WERI-Rb-1 (cell line): ENCODE results near the gene OBP2A.
"Not testable (repeated sequence)": the region's sequence is repeated elsewhere in the genome, so short reads cannot be mapped to it uniquely, and the experiment has no call there.

Experiments
- DNase-seq: peaks from one replicate; pipeline ENCODE4 v3.0.0-alpha.2; 2020
- H3K27ac ChIP-seq: fragments of 250-450 bp; sonication (Bioruptor Pico); 2 replicates; pipeline ENCODE4 v1.5.1; 2020; ENCODE audit warnings: mild to moderate bottlenecking, moderate library complexity
- H3K27me3 ChIP-seq: fragments of 250-450 bp; sonication (Bioruptor Pico); 2 replicates; pipeline ENCODE4 v1.5.1; 2021; ENCODE audit warnings: mild to moderate bottlenecking, low read depth, moderate library complexity; ENCODE audit not compliant: insufficient read depth, severe bottlenecking
- H3K36me3 ChIP-seq: fragments of 250-450 bp; sonication (Bioruptor Pico); 2 replicates; pipeline ENCODE4 v1.5.1; 2020; ENCODE audit warnings: mild to moderate bottlenecking, moderate library complexity
- H3K4me3 ChIP-seq: 2 replicates; pipeline ENCODE4 v1.5.1; 2011; ENCODE audit warnings: low read depth, mild to moderate bottlenecking, control low read depth, low read length
- H3K9me3 ChIP-seq: fragments of 250-450 bp; sonication (Bioruptor Pico); 2 replicates; pipeline ENCODE4 v1.5.1; 2021; ENCODE audit warnings: mild to moderate bottlenecking, moderate library complexity; ENCODE audit not compliant: severe bottlenecking
- TF ChIP-seq, protein P1 (sequence below): IDR thresholded peaks from 2 replicates; pipeline ENCODE4 v1.5.1; 2011; ENCODE audit warnings: low read depth, mild to moderate bottlenecking, control low read depth, inconsistent platforms, low read length

OBP2A gene

DNA sequence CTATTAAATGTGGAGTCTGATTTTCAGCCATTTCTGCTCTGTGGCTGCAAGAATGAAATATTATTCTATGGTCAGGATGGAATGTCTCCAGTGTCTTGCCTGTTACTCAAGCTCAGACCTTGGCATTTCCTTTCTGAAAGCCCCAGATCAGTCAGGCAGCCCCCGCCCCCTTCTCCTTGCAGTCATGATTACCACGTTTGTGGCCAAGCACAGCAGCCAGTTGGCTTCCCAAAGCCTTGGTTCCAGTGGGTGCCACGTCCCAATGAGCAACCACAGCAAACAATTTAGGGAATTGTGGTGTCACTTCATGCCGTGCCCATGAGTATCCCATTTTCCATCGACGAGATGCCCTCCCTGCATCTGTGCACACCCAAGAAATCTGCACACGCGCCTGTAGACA is 9.7 kb upstream of the OBP2A start:
- no peak for DNase-seq
- Histone ChIP-seq H3K27ac (no peak overlapping the region), H3K4me3 (no peak overlapping the region), H3K27me3 (no peaks in the 10 kb centered on the region), H3K36me3 (no peaks in the 10 kb centered on the region), H3K9me3 (no peaks in the 10 kb centered on the region)
- TF ChIP-seq, protein P1, sequence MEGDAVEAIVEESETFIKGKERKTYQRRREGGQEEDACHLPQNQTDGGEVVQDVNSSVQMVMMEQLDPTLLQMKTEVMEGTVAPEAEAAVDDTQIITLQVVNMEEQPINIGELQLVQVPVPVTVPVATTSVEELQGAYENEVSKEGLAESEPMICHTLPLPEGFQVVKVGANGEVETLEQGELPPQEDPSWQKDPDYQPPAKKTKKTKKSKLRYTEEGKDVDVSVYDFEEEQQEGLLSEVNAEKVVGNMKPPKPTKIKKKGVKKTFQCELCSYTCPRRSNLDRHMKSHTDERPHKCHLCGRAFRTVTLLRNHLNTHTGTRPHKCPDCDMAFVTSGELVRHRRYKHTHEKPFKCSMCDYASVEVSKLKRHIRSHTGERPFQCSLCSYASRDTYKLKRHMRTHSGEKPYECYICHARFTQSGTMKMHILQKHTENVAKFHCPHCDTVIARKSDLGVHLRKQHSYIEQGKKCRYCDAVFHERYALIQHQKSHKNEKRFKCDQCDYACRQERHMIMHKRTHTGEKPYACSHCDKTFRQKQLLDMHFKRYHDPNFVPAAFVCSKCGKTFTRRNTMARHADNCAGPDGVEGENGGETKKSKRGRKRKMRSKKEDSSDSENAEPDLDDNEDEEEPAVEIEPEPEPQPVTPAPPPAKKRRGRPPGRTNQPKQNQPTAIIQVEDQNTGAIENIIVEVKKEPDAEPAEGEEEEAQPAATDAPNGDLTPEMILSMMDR = no peak

DNA sequence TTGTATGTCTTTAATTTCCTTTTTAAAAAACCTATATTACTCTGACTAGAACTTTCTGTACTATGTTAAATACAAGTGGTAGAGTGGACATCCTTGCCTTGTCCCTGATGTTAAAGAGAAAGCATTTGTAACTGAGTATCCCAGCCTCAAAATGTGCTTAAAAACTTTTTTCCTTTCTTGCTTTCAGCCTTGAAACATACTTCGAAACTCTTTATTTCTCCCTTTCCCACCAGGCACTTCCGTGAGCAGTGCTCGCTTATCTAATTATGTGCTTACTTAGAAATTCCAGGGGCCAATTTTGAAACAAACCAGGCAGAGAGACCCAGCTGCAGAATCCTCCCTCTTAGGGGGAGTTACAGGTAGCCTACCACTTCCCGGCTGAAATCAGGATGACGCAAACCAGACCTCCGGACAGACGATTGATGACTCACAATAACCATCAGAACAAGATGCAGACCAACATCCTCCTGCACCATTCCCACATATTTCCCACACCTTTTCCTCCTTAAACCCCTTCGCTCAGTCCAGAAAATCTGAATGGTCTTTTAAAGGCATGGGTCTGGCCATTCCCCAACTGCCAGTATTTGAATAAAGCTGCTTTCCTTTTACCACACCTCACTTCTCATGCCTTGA is 2.5 kb upstream of the OBP2A start:
- DNase-seq, H3K4me3 ChIP-seq, H3K27me3 ChIP-seq, H3K36me3 ChIP-seq, H3K27ac ChIP-seq, H3K9me3 ChIP-seq: not testable (repeated sequence)

DNA sequence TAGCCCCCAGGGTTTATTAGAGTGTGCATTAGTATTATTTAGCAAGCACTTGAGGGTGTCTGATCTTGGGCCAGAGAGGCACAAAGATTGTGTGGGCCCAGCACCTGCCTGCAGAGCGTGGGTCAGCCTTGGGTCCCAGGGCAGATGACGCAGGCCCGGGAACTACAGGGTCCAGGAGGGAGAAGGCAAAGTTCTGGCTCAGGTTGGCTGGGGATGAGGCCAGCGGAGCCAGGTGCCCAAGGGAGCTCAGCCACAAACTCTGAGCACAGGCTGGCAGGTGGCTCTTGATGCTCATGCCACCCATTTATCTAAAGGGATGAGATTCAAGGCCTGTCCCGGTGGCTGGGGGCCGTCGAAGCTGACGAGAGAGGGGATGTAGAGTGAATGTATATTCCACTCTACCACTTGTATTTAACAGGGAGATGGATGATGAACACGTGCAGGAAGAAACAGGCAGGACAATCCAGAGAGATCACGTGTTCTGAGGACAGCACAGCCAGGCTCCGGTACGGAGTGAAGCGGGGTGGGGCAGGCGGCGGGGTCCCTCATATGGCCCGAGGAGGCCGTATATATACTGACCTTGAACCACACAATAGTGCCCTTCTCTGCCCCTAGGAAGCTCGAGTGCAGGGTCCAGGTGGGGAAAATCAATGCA is 818 bp upstream of the OBP2A start:
- TF ChIP-seq, protein P1 = no peak
- Histone ChIP-seq H3K27ac (no peak overlapping the region), H3K9me3 (no peaks in the 10 kb centered on the region), H3K4me3 (no peak overlapping the region), H3K36me3 (no peaks in the 10 kb centered on the region), H3K27me3 (no peaks in the 10 kb centered on the region)
- DNase-seq = no peak

DNA sequence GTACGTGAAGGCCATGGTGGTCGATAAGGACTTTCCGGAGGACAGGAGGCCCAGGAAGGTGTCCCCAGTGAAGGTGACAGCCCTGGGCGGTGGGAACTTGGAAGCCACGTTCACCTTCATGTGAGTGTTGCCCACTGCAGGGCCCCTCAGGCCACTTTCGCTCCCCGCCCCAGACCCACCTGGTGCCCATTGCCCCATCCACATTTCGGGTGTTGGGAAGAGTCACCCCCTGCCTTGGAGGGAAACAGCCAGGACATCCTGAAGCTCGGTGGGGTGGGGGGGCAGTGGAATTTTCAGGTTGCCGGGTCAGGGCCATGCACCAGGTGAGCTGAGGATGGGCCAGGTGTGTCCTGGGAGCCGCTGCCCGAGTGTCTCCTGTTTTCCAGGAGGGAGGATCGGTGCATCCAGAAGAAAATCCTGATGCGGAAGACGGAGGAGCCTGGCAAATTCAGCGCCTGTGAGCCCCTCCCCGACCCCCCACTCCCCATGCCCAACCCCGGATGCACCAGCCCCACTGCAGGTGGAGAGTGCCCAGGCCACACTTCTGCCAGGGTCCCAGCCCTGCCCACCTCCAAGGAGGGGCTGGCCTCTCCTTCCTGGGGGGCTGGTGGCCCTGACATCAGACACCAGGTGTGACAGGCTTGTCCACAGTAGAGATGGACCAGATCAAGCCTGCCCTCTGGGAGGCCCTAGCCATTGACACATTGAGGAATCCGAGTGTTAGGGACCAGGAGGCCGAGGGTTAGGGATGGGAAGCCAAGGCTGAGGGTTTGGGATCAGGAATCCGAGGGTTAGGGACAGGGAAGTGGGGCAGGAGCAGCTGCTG is 1.1 kb downstream of the OBP2A start:
- H3K9me3 ChIP-seq, DNase-seq, H3K36me3 ChIP-seq, H3K4me3 ChIP-seq, H3K27me3 ChIP-seq, H3K27ac ChIP-seq: not testable (repeated sequence)

DNA sequence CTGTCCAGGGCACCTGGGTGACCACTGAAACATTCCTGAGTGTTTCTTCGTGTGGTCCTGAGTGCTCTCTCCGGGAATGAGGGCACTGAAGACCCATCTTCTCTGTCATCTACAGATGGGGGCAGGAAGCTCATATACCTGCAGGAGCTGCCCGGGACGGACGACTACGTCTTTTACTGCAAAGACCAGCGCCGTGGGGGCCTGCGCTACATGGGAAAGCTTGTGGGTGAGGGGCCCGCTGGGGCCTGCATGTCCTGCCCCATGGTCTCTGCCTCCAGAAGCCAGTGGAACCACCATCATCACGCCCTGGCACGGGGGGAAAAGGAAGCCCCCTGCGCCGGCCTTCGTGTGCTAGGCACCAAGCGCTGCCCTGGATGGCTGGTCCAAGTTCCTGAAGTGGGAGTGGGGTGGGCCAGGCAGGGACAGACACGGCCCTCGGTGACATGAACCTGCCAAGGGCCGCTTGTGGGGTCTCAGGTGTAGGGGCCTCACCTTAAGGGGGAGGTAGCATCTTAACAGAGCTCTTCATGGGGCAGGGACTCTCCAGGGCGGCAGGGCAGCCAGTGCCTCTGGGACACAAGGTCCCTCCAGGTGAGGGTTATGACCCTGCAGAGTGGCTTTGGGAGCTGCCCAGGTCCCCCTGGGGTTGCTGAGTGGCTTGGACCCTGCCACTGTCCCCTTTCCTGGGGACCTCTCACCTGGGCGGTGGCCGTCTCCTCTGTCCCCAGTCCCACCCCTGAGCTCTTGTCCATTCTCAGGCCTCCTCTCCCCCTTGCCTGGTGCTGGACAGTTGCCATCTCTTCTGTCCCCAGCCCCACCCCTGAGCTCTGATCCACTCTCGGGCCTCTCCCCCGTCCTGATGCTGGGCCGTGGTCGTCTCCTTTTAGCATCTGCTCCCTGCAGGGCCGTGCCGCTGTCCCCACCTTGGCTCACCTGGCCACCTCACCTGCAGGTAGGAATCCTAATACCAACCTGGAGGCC is 2.1 kb downstream of the OBP2A start:
- H3K36me3 ChIP-seq = no peaks in the 10 kb centered on the region
- no peaks in the 10 kb centered on the region for H3K27me3 ChIP-seq
- H3K27ac ChIP-seq = no peak overlapping the region
- H3K9me3 ChIP-seq = no peaks in the 10 kb centered on the region
- TF ChIP-seq, protein P1 = no peak
- H3K4me3 ChIP-seq = no peak overlapping the region
- DNase-seq = no peak

DNA sequence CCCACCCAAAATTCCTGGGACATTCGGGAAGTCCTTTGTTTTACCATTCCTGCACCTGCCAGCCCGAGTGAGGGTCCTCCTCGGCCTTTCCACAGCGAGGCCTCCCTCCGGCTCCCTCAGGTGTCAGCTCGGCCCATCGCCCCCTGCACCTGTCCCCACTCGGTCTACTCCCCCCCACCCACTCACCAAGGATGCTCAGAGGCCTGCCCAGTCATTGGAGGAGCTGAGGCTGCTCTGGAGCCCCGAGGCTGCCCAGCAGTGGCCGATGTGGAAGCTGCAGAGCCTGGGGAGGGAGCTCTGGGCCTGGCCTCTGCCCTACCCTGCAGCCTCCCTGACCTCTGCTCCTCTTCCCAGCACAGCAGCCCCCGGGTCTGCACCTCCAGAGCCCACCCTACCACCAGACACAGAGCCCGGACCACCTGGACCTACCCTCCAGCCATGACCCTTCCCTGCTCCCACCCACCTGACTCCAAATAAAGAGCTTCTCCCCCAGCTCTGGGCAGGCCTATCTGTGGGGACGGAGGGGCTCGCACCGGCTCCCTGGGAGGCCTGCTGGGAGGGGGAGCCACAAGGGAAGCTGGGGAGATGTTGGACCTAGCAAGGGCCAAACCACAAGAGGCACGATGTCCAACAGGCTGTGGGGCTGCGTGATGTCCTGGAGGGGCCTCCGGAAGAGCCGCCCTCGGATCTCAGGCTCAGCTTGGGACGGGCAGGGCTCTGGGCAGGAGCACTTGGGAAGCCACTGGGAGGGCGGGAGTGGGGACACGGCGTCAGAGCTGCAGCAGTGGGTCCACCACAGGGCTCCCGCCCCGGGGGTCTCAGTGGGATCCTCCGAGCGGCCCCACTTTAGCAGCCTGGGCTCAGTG is 3.8 kb downstream of the OBP2A start:
- H3K9me3 ChIP-seq, H3K27ac ChIP-seq, H3K27me3 ChIP-seq, H3K4me3 ChIP-seq, DNase-seq, H3K36me3 ChIP-seq: not testable (repeated sequence)
